ENCODE measurements around the gene SPATA31C2.
"Not testable (repeated sequence)": the region's sequence is repeated elsewhere in the genome, so short reads cannot be mapped to it uniquely, and the experiment has no call there.

SPATA31C2 gene

GRCh38 chr9:88166660-88167059, 28.4 kb upstream of the SPATA31C2 start:
- Histone ChIP-seq H3K27ac (no peak overlapping the region), H3K4me3 (no peak overlapping the region)
- no peak for DNase-seq (ENCODE audit: low spot score)
- no peak for TF ChIP-seq CTCF (IDR thresholded peaks at IDR 0.05)

GRCh38 chr9:88164850-88165249, 26.6 kb upstream of the SPATA31C2 start:
- H3K27ac ChIP-seq, result no peak overlapping the region
- no peak for DNase-seq (ENCODE audit: low spot score)
- H3K4me3 ChIP-seq, result no peak overlapping the region
- no peak for TF ChIP-seq CTCF (IDR thresholded peaks at IDR 0.05)

- Histone ChIP-seq H3K27ac (no peak overlapping the region), H3K4me3 (no peak overlapping the region)
- DNase-seq (ENCODE audit: low spot score), result no peak
- no peak for TF ChIP-seq CTCF (IDR thresholded peaks at IDR 0.05)
Measured at GRCh38 chr9:88161144-88161543, 22.9 kb upstream of the SPATA31C2 start.

GRCh38 chr9:88143957-88144625, 5.8 kb upstream of the SPATA31C2 start:
- Histone ChIP-seq H3K27ac (no peak overlapping the region), H3K4me3 (no peak overlapping the region)
- DNase-seq (ENCODE audit: low spot score), result no peak
- no peak for TF ChIP-seq CTCF (IDR thresholded peaks at IDR 0.05)

- Histone ChIP-seq H3K4me3 (no peak overlapping the region), H3K27ac (no peak overlapping the region)
- TF ChIP-seq CTCF (IDR thresholded peaks at IDR 0.05), result no peak
- DNase-seq (ENCODE audit: low spot score), result no peak
Measured at GRCh38 chr9:88143179-88143578, 4.9 kb upstream of the SPATA31C2 start.

GRCh38 chr9:88133552-88133951, 4.7 kb downstream of the SPATA31C2 start:
- not testable (repeated sequence) for H3K4me3 ChIP-seq; H3K27ac ChIP-seq; DNase-seq (ENCODE audit: low spot score)

- not testable (repeated sequence) for DNase-seq (ENCODE audit: low spot score); H3K27ac ChIP-seq; H3K4me3 ChIP-seq
Measured at GRCh38 chr9:88129556-88129955, 8.7 kb downstream of the SPATA31C2 start.

- DNase-seq (ENCODE audit: low spot score); H3K27ac ChIP-seq; H3K4me3 ChIP-seq: not testable (repeated sequence)
Measured at GRCh38 chr9:88127700-88128300, 10.5 kb downstream of the SPATA31C2 start.

GRCh38 chr9:88123413-88123812, 14.9 kb downstream of the SPATA31C2 start:
- not testable (repeated sequence) for DNase-seq (ENCODE audit: low spot score); H3K4me3 ChIP-seq; H3K27ac ChIP-seq

- not testable (repeated sequence) for DNase-seq (ENCODE audit: low spot score); H3K4me3 ChIP-seq; H3K27ac ChIP-seq
Measured at GRCh38 chr9:88118121-88118520, 20.2 kb downstream of the SPATA31C2 start.

GRCh38 chr9:88114968-88115612, 23.2 kb downstream of the SPATA31C2 start:
- not testable (repeated sequence) for H3K27ac ChIP-seq, H3K4me3 ChIP-seq
- DNase-seq (ENCODE audit: low spot score), result peak; percentile 45

GRCh38 chr9:88114283-88114967, 23.9 kb downstream of the SPATA31C2 start:
- H3K27ac ChIP-seq; H3K4me3 ChIP-seq; DNase-seq (ENCODE audit: low spot score): not testable (repeated sequence)
